ENCODE measurements around the gene PATJ.

DNA sequence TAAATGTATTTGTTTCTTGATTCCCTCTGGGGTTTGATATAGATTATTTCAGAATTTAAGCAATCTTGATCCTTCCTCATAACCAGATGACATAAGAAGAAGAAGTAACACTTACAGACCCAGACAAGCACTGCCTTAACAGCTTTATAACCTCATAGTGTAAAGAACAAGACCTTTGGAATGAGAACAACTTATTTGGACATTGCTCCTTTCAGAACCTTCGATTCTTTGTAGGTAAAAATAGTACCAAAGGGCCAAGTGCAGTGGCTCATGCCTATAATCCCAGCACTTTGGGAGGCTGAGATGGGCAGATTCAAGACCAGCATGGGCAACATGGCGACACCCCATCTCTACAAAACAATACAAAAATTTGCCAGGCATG, 32.4 kb upstream of the PATJ start:
- TF ChIP-seq CTCF (IDR thresholded peaks at IDR 0.05) (no peak), POLR2A (IDR thresholded peaks at IDR 0.05) (no peak)
